Kidney tubule cell (primary cell): ENCODE results near the gene UAP1L1.

ENCODE experiments used
- DNase-seq: peaks from one replicate; pipeline ENCODE4 v3.0.0-alpha.2; 2018; ENCODE audit warnings: low spot score

UAP1L1 gene

DNA sequence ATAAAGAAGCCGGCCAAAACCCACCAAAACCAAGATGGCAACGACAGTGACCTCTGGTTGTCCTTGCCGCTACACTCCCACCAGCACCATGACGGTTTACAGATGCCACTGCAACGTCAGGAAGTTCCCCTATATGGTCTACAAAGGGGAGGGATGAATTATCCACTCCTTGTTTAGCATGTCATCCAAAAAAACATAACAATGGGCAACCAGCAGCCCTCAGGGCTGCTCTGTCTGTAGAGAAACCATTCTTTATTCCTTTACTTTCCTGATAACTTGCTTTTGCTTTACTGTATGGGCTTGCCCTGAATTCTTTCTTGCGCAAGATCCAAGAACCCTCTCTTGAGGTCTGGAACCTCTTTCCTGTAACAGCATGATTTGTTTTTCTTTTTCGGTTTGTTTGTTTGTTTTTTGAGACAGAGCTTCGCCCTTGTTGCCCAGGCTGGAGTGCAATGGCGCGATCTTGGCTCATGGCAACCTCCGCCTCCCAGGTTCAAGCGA lies 2.0 kb upstream of the UAP1L1 start:
- DNase-seq: no peak

DNA sequence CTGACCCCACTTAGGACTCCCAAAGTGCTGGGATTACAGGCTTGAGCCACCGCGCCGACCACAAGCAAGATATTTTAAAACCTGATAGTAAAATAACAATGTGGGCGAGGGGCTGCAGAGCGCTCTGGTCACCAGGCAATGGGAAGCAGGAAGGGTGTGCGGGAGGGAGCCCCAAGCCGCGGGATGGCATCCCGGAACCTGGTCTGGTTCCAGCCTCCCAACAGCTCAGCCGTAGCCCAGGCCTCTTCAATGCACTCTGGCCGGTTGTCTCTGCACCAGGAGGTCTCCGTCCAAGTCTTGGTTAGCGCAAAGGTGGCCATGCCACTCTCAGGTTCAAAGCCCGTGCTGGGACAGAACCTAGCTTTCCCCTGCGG lies 694 bp upstream of the UAP1L1 start:
- no peak for DNase-seq

DNA sequence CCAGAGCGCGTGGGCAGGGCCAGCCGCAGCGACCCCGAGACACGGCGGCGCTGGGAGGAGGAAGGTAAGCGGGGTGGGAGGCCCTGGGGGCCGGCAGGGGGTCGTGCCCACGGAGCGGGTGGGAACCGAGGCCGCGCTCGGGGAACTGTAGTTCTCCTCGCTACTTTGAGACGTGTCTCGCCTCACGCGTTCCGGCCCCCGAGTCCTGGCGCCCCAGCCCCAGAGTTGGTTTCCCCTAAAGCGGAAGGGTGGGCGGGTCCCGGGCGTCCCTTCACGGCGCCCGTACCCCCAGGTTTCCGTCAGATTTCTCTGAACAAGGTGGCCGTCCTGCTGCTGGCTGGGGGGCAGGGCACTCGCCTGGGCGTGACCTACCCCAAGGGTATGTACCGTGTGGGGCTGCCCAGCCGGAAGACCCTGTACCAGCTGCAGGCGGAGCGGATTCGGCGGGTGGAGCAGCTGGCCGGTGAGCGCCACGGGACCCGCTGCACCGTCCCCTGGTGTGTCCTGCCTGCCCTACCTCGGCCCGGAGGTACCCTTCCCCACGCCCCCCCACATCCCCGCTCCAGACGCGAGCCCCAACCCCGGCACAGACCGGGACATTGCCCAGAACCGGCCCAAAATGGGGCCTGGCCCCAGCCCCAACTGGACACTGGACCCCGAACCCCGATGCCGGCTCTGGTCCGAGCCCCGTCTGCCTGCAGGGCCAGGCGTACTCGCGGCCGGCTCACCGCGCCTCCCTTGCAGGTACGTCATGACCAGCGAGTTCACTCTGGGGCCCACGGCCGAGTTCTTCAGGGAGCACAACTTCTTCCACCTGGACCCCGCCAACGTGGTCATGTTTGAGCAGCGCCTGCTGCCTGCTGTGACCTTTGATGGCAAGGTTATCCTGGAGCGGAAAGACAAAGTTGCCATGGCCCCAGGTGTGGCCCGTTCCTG lies 709 bp downstream of the UAP1L1 start:
- DNase-seq: peak; percentile 28

DNA sequence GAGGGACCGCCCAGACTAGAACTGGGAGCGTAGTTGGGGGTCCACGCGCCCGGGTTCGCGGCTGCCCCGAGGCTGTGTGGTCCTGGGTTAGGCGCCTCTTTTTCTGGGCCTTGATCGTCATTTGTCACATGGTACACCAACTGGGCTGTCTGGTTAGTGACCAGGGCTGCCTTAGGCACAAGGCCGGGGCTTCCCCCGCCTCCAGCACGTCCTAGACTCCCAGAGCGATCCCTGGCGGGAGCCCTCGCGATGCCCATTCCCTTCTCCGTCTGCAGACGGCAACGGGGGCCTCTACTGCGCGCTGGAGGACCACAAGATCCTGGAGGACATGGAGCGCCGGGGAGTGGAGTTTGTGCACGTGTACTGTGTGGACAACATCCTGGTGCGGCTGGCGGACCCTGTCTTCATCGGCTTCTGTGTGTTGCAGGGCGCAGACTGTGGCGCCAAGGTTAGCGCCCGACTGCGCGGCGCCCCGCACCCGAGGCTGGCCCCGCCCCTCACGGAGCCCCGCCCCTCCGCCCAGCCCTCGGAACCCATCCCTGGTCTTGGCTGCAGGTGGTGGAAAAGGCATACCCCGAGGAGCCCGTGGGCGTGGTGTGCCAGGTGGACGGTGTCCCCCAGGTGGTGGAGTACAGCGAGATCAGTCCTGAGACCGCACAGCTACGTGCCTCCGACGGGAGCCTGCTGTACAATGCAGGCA lies 1.5 kb downstream of the UAP1L1 start:
- no peak for DNase-seq

DNA sequence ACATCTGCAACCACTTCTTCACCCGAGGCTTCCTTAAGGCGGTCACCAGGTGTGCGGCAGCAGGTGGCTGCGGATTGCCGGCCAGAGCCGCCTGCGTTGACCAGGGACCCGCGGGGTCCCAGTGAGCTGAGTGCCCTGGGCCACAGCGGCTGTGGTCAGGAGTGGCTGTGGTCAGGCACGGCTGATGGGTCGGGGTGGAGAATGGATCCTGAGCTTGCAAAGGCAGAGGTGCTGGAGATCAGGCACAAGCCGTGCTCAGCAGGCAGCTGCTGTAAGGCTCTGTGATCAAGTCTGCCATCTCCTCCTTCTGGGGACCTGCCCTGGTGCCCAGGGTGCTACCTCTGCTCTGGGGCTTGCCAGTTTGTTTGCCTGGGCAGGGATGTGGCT lies 2.1 kb downstream of the UAP1L1 start:
- no peak for DNase-seq

DNA sequence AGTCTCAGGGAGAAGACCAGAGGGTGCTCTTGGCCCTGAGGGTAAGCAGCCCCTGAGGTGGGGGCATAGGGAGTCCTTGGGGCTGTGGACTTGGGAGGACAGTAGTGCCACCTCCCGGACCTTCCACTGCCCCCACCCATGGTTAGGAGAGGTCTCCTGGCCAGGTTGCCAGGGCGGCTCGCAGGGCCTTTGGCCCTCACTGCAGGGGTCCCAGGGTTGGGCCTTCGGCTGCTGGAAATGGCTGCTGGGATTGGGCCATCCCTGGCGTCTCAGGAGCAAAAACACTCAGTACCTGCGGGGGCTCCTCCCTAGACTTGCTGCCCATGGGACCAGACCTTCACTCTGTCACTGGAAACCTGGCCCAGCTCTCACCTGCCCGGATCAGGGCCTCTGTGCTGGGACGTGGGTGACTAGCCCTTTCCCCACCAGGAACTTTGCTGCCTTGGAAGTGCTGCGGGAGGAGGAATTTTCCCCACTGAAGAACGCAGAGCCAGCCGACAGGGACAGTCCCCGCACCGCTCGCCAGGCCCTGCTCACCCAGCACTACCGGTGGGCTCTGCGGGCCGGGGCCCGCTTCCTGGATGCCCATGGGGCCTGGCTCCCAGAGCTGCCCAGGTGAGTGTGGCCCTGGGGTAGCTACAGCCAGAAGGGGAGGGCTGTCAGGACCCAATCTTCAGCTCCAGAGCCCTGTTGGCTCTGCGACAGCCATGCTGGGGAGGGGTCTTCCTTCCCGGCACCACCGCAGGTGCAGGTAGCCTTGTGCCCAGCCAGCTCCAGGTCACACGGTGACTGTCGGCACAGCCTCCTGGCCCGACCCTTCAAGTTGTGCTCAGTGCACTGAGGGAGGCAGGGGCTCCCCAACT lies 3.2 kb downstream of the UAP1L1 start:
- DNase-seq: no peak

DNA sequence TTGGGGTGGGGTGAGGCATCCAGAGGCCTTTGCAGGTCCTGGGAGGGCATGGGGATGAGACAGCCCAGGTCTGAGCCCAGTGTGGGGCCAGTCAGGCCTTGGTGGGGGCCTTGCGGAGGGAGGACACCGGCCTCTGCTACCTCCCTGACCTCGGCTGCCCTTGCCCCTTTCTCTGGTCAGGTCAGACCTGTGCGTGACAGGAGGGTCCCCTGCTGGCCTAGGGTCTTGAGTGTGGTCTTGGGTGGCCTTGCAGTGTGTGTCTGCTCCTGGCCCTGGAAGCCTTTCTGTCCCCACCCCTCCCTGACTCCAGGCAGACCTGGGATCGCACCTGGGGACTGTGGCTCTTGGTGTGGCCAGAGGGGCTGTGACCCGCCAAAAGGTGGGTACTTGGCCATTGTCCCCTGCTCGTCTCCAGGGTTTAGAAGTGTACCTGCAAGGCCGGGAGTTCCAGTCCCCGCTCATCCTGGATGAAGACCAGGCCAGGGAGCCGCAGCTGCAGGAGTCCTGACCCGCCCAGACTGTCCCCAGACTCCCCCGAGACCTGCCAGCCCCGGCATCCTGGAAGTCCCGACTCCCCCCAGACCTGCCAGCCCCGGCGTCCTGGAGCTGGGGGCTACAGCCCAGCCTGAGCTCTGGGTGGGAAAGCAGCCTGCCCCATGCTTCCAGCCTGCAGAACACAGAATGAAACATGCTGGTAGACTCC lies 5.1 kb downstream of the UAP1L1 start:
- no peak for DNase-seq

DNA sequence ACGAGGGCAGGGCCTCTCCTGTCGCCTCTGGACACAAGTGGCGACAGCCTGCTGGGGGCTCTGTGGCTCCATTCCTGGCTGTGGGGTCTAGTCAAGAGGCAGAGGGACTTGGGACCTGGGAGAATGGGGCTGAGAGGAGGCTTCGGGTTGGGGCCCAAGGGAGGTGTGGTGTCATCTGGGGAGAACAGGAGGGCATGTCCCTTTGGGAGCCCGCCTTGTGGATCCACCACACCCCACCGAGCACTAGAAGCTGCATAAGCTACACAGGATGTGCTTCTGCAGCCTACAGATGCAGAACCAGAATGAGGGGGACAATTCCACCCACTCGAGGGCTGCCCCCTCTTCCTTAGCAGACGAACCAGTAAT lies 5.6 kb downstream of the UAP1L1 start:
- no peak for DNase-seq

DNA sequence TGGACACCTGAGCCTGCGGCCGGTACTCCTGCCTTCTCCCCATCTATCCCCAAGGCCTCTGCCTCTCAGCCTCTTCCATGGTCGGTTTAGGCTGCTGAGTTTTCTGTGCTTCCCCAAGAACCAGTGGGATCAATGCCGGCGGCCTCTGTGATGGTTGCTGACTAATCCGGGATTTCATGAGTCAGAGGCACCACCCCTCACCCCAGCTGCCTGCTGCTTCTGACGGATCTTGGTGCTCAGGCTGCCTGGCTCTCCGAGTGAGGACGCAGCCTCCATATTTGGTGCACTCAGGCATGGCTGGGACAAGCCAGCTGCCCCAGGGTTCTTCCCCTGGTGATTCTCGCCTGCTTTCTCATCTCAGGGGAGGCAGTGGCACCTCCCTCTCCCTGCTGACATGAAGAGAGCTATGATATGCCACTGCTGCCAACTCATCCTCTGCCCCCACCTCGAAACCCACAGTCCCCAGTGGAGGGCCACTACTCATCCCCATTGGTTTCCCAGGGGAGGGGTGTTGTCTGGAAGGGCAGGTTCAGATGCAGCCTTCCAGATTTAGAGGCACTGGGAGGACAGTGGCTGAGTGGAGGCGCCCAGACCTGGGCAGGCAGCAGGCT lies 6.2 kb downstream of the UAP1L1 start:
- DNase-seq: peak; percentile 100

DNA sequence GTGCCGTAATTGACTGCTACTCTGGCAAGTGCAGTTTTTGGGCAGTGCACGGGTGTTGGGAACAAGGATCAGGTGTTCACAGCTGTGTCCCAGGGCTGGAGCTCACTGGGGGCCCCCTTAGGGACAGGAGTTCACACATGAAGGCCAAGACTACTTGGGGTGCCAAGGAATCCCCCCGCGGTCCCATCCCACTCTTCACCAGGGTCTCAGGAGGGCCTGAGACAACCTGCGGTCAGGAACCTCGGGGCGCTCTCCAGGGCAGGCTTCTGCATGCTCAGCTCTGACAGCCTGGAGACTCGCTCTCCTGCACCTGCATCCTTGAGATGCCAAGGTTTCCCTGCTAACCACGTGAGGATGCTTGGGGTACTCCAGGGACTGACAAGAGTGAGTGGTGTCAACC lies 7.2 kb downstream of the UAP1L1 start:
- DNase-seq: peak; percentile 22

DNA sequence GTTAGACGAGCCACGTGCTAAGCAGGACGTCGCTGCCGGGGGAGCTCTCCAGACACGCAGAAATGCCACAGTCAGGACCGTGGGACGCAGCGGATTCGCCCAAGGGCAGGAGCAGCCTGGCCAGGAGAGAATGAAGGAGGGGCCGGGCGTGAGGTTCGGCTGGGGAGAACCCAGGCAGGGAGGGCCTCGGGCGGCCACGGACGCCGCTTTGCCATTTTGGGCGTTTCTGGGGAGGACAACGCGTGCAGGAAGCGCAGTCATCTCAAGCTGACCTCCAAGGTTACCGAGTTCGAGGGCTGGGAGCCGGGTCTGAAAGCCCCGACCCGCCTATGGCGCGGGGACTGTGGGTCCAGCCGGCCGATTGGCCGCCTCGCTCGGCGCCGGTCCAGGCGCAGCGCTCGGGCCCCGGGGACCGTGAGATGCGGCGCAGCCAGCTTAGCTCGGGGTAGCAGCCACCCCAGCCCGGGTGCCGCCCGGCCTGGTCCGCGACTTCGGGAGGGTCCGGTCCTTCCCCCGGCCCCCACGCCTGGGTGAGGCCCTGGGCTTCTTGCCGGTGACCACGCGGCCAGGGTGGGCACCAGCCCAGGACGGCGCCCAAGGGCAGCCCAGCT lies 8.7 kb downstream of the UAP1L1 start:
- DNase-seq: peak; percentile 54

DNA sequence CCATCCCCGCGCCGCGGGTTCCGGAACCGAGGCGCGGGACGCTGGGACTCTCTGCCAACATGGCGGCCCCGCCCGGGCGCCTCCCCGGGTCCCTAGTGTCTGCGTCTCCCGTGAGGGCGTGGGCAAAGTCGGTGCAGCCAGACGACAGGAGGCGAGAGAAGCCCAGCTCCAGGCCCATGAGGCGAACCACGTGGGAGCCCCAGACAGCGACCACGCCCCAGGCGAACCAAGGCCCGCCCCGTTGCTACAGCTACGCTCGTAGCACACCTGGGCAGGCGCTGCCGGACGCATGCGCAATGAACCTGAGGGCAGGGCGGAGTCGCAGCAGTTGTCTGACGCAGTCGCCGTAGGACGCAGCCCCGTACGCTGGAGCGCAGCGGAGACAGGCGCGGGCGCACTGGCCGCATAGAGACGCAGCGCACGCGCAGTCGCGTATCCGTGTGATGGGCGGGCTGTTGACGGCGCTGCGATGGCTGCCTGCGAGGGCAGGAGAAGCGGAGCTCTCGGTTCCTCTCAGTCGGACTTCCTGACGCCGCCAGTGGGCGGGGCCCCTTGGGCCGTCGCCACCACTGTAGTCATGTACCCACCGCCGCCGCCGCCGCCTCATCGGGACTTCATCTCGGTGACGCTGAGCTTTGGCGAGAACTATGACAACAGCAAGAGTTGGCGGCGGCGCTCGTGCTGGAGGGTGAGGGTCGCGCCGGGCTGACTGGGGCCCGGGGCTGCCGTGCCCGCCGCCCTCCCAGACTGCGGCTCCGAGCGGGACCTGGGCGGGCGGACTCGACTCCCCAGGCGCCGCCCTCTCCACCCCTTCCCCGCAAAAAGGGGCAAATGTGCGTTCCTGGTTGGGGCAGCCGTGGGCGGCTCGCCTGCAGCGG lies 9.5 kb downstream of the UAP1L1 start, which contains the start of gene MAN1B1:
TSS of gene MAN1B1 (plus strand) at position 455 of the 878 bp plus-strand sequence. CDS start at position 470, 15 bp downstream.
- peak; percentile 100 for DNase-seq

DNA sequence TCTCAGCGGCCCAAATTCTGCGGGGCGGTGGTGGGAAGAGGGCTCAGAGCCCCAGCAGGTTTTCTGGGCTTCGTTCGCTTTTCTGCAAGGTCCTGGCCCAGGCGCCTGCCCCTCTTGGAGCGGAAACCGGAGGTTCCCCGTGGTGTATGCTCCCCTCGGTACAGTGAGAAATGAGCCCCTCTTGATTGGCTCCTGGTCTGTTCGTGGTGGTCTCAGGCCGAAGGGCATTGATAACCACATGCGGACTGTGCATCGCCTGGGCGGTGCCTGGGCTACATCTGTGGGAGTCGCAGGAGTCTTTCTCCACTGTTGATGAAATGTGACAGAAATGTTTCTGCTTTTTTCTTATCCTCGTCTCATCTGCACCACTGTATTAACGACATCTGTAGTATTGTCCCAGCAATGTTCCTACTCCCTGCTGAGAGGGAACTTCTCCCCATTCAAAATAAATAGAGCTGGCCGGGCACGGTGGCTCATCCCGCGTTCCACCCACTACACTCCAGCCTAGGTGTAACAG lies 10.2 kb downstream of the UAP1L1 start:
- DNase-seq: no peak

DNA sequence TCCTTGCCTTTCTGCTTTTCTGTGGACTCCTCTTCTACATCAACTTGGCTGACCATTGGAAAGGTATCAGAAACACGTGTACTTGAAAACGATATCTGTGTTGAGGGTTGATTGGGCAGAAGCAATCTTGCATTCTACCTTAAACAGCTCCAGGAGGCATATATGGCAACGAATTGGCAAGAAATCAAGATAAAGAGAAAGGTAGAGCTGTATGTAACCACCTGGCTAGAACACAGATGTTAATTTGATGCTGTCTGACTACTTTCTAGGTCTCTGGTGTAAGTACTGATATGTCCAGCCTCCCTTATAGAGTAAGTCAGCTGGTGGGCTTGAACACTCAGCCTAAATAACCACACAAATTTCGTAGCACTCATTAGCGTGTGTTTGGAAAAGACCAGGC lies 10.8 kb downstream of the UAP1L1 start:
- DNase-seq: no peak

DNA sequence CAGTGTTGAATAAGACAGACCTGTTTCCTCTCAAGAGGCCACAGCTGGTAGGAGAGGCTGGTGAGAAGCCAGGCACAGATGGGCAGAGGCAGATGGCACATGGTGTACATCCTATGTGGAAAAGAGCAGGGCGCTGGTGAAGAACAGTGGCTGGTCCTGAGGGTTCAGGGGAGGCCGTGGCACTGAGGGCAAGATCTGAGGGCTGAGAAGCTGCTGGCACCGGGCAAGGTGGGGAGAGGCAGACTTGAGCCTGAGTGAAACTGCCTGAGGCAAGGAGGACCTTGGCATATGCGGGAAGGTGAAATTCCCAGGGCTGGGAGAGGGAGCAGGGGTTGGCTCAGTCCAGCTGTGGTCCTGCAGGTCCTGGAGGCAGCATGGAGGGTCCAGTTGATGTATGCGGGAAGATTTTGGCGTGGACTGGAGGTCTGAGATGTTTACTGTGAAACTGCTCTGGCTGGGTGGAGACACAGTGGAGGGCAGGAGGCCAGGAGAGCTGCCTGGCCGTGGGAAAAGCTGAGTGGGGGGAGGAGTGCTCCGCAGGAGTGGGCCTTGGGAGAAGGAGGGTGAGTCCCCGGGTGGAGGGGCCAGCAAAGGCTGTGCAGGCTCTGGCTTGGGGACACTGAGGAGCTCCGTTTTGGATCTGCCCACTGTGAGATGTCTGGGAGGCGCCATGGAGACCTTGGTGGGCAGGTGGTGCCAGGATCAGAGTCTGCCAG lies 12.1 kb downstream of the UAP1L1 start:
- DNase-seq: no peak

DNA sequence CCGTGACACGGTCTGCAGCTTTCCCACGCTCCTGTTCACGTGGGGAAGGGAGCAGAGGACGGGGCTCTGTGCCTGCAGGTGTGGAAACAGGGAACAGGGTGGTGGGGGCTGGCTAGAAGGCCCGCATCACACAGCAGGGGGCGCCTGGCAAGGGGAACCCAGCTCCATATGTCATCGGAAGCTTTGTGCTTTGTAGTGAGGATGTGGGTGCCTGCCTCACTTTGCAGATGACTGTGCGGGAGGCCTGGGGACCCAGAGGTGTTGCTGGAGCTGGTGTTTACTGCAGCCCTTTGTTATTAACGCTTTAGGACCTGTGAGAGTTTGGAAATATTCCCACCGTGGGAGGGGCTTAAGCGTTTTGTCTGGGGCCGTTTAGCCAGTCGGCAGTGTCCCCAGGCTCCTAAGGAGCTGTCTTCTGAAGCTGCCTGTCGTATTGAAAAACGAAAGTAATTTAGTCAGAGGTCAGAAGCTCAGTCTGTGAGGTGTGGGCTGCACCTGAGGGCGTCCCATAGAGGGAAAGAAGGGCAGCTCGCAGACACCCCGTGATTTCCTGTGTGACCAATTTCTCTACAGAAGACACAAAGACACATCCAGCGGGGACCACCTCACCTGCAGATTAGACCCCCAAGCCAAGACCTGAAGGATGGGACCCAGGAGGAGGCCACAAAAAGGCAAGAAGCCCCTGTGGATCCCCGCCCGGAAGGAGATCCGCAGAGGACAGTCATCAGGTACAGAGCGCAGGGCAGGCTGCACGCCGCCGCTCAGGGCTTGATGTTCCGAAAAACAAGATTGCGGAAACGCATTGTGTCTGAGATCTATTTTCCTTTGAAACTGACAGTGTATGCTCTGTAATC lies 18.6 kb downstream of the UAP1L1 start:
- DNase-seq: no peak

DNA sequence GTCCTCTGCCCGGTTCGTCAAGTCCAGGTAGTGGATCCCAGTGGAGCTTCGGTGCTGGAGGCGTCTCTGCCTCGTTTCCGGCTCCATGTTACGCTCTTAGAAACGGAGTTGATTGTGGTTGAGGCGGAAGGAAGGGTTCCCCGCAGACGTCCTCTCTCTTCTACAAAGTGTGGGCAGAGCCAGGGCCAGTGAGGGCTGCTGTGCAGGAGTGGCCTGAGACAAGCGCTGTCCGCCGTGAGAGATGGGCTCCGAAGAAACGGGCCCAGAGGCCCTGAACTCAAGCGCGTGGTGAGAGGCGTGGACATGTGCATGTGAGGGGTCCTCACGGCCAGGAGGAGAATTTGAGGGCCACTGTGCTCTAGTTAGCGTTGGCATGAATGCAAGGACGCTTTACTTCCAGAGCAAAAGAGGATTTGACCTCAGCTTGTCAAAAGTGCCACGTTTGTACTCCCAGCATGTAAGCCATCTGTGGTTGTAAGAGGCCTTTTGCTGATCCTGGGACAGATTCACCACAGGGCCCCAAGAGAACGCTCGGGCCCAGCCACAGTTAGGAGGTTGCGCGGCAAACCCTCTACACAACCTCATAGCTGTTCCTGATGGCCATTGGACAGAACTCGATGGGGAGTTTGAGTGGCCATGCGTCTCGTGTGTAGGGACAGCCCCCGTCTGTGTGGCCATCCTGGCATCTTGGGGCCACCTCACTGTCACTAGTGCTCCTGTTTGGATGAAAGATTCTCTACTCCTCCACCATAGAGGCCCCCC lies 19.6 kb downstream of the UAP1L1 start:
- no peak for DNase-seq
